ENCODE measurements around the gene FNTB. TPM values are rescaled to one million over a fixed set of nuclear protein-coding genes. Genes with fewer than 3 reads are reported as not detected.

The FNTB gene
- total and polyA plus RNA-seq, 2 experiments from 2014 or later, result 18.1 to 24.3 TPM

DNA sequence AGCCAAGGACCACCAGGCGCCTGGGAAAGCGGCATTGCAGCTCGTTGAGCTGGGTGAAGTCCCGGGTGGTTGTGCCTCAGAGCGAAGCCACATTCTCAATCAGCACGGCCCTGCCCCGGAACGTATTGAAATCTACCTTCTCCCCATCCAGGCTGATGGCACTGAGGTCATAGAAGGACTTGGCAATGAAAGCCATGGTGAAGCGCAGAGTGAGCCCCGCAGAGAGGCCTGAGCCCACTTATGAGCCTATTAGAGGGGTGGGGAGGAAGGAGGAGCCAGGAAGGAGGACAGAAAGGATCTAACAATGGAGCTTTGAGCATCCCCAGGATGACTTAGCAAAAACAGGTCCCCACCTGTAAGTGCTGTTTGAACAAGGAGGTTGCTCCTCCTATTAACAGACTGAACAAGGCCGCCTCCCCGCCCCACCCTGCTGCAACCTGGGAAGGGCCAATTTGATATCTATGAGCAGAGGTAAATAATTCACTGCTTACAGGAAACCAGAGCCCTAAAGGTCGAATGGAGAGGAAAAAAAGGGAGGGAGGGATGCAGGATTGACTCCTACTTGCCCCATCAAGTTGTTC lies 44.1 kb upstream of the FNTB start, which contains the start of gene GPX2:
TSS of gene GPX2 (minus strand) at position 215 of the 581 bp plus-strand sequence. CDS start at position 196, 19 bp downstream.
- Histone ChIP-seq H3K9me3 (ENCODE audit: low read depth) (no peaks in the 10 kb centered on the region), H2AFZ (no peak within 1 kb of the TSS), H3K4me2 (peak within 1 kb of the TSS; percentile 62), H3K4me3 (peak within 1 kb of the TSS; percentile 5), H3K79me2 (peaks cover 22% of the 10 kb centered on the region), H3K36me3 (replicated peaks; ENCODE audit: insufficient read depth, low read depth) (no peaks in the 10 kb centered on the region), H4K20me1 (ENCODE audit: insufficient read depth, poor library complexity, severe bottlenecking) (no peaks in the 10 kb centered on the region), H3K27ac (peak within 1 kb of the TSS; percentile 81), H3K9me2 (replicated peaks; ENCODE audit: insufficient read depth) (no peaks in the 10 kb centered on the region), H3K4me1 (ENCODE audit: insufficient read depth) (peaks cover 17% of the 10 kb centered on the region), H3K27me3 (no peaks in the 10 kb centered on the region)
- WGBS (ENCODE audit: low lambda C conversion rate, missing lambda C conversion rate), result 66% methylated on average over 13 of the region's 13 CpGs
- TF ChIP-seq, protein P1, sequence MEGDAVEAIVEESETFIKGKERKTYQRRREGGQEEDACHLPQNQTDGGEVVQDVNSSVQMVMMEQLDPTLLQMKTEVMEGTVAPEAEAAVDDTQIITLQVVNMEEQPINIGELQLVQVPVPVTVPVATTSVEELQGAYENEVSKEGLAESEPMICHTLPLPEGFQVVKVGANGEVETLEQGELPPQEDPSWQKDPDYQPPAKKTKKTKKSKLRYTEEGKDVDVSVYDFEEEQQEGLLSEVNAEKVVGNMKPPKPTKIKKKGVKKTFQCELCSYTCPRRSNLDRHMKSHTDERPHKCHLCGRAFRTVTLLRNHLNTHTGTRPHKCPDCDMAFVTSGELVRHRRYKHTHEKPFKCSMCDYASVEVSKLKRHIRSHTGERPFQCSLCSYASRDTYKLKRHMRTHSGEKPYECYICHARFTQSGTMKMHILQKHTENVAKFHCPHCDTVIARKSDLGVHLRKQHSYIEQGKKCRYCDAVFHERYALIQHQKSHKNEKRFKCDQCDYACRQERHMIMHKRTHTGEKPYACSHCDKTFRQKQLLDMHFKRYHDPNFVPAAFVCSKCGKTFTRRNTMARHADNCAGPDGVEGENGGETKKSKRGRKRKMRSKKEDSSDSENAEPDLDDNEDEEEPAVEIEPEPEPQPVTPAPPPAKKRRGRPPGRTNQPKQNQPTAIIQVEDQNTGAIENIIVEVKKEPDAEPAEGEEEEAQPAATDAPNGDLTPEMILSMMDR (IDR thresholded peaks at IDR 0.05; ENCODE audit: poor library complexity), result no peak
- TF ChIP-seq EZH2 (IDR thresholded peaks at IDR 0.05; ENCODE audit: borderline replicate concordance), result no peak
- TF ChIP-seq EZH2phosphoT487 (IDR thresholded peaks at IDR 0.05; ENCODE audit: low read depth, severe bottlenecking, unreplicated experiment), result no peak
- DNase-seq (ENCODE audit: low spot score), result peak; percentile 73

DNA sequence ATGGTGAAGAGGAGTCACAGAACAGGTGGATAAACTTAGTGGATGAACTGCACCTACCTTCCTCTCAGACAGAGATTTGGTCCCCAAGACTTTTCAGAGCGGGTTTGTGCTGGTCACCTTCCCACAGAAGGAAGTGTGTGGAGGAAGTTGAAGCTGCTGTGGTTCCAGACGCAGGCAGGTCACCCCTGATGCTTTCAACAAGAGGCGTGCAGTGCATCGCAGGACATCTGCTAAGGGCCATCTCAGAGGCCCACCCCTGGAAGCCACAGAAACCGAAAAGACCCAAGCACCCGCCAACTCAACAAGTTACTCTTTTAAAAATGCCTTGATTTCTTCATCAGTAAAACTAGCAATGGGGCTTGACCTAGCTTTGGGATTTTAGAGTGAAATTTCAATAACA lies 43.1 kb upstream of the FNTB start:
- Histone ChIP-seq H3K79me2 (peaks cover 22% of the 10 kb centered on the region), H3K4me3 (no peak overlapping the region), H4K20me1 (ENCODE audit: insufficient read depth, poor library complexity, severe bottlenecking) (no peaks in the 10 kb centered on the region), H3K4me1 (ENCODE audit: insufficient read depth) (peaks cover 10% of the 10 kb centered on the region), H3K27me3 (no peaks in the 10 kb centered on the region), H2AFZ (no peak overlapping the region), H3K36me3 (replicated peaks; ENCODE audit: insufficient read depth, low read depth) (no peaks in the 10 kb centered on the region), H3K4me2 (no peak overlapping the region), H3K9me3 (ENCODE audit: low read depth) (no peaks in the 10 kb centered on the region), H3K9me2 (replicated peaks; ENCODE audit: insufficient read depth) (no peaks in the 10 kb centered on the region), H3K27ac (peak overlapping the region; percentile 21)
- TF ChIP-seq EZH2phosphoT487 (IDR thresholded peaks at IDR 0.05; ENCODE audit: low read depth, severe bottlenecking, unreplicated experiment) (no peak), EZH2 (IDR thresholded peaks at IDR 0.05; ENCODE audit: borderline replicate concordance) (no peak)
- TF ChIP-seq, protein P1 (IDR thresholded peaks at IDR 0.05; ENCODE audit: poor library complexity), result no peak
- 98% methylated on average over 6 of the region's 6 CpGs for WGBS (ENCODE audit: low lambda C conversion rate, missing lambda C conversion rate)
- DNase-seq (ENCODE audit: low spot score), result no peak

DNA sequence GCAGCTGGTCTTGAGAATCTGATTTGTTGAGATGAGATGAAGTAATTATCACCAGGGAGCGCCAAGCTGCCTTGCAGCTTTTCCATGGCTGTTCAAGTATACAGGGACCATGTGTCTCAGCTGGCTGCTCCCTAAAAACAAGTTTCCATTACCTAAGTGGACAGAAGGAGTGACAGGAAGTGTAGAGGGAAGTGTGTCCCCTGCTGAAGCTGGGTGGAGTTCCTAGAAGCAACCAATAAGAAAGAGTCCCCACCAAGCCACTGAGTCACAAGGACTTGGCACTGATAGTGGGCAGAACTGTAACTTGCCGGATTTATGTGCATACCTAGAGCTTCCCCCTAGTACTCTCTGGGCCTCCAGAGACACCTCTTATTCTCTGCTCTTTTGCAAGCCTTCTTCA lies 42.7 kb upstream of the FNTB start:
- no peak for DNase-seq (ENCODE audit: low spot score)
- H3K36me3 ChIP-seq (replicated peaks; ENCODE audit: insufficient read depth, low read depth), result no peaks in the 10 kb centered on the region
- no peak overlapping the region for H3K4me3 ChIP-seq
- 96% methylated on average over 2 of the region's 2 CpGs for WGBS (ENCODE audit: low lambda C conversion rate, missing lambda C conversion rate)
- H3K4me2 ChIP-seq, result no peak overlapping the region
- TF ChIP-seq, protein P1 (IDR thresholded peaks at IDR 0.05; ENCODE audit: poor library complexity), result no peak
- TF ChIP-seq EZH2phosphoT487 (IDR thresholded peaks at IDR 0.05; ENCODE audit: low read depth, severe bottlenecking, unreplicated experiment) (no peak), EZH2 (IDR thresholded peaks at IDR 0.05; ENCODE audit: borderline replicate concordance) (no peak)
- H3K9me2 ChIP-seq (replicated peaks; ENCODE audit: insufficient read depth), result no peaks in the 10 kb centered on the region
- no peaks in the 10 kb centered on the region for H3K27me3 ChIP-seq
- no peaks in the 10 kb centered on the region for H4K20me1 ChIP-seq (ENCODE audit: insufficient read depth, poor library complexity, severe bottlenecking)
- peaks cover 22% of the 10 kb centered on the region for H3K79me2 ChIP-seq
- H3K27ac ChIP-seq, result peak overlapping the region; percentile 21
- H3K9me3 ChIP-seq (ENCODE audit: low read depth), result no peaks in the 10 kb centered on the region
- H2AFZ ChIP-seq, result no peak overlapping the region
- peaks cover 7% of the 10 kb centered on the region for H3K4me1 ChIP-seq (ENCODE audit: insufficient read depth)

Measured in hepatocyte (in vitro differentiated cells).